Activated T-helper 1 cell treated with anti-CD3 and anti-CD28 coated beads, Interleukin-12 subunit alpha, Interleukin-12 subunit beta, Interleukin-2, Interleukin-4 antibody, amounts not matched to agents 30 ng/mL and 10 ng/mL and 1 ng/mL, durations not matched to agents 14 hours and 24 hours and 36 hours (primary cell): ENCODE data around the gene FGD4. TPM values are rescaled to one million over a fixed set of nuclear protein-coding genes. Genes with fewer than 3 reads are reported as not detected.

Experiments used
- DNase-seq: peaks from one replicate; pipeline ENCODE4 v3.0.0; 2021; ENCODE audit warnings: low spot score
- H3K27ac Mint-ChIP-seq: one replicate; pipeline ENCODE4 v1.8.0; 2021; ENCODE audit warnings: mild to moderate bottlenecking, mixed read lengths
- H3K27me3 Mint-ChIP-seq: one replicate; pipeline ENCODE4 v1.8.0; 2022; ENCODE audit warnings: mild to moderate bottlenecking, moderate library complexity, mixed read lengths; ENCODE audit not compliant: insufficient read depth
- H3K36me3 Mint-ChIP-seq: one replicate; pipeline ENCODE4 v1.8.0; 2021; ENCODE audit warnings: low read depth, mixed read lengths
- H3K4me1 Mint-ChIP-seq: one replicate; pipeline ENCODE4 v1.8.0; 2021; ENCODE audit warnings: low read depth, mixed read lengths
- H3K4me3 Mint-ChIP-seq: one replicate; pipeline ENCODE4 v1.8.0; 2021; ENCODE audit warnings: mild to moderate bottlenecking, moderate library complexity, mixed read lengths
- H3K9me3 Mint-ChIP-seq: one replicate; pipeline ENCODE4 v1.8.0; 2021; ENCODE audit warnings: mixed read lengths
- intact Hi-C: fragments of 100-400 bp; cut with micrococcal nuclease; formaldehyde crosslinking; loops from one replicate; pipeline ENCODE4 v1.15.1; 2024
- total RNA-seq: library from RNA; stranded (reverse); gene quantifications from 2 replicates; pipeline ENCODE4 v1.2.3, GENCODE V29; 2022

Gene FGD4
- total RNA-seq, 1 donor from 2014 or later, result 0.03 TPM

- H3K36me3 Mint-ChIP-seq, result no peaks in the 10 kb centered on the region
- H3K27ac Mint-ChIP-seq, result no peak overlapping the region
- intact Hi-C loops, result no loop called here
Measured at GRCh38 chr12:32418903-32419519, 19.7 kb downstream of the FGD4 start.

GRCh38 chr12:32419520-32419960 is 20.2 kb downstream of the FGD4 start:
- Mint-ChIP-seq H3K27me3 (no peaks in the 10 kb centered on the region), H3K9me3 (no peaks in the 10 kb centered on the region), H3K27ac (no peak overlapping the region), H3K4me3 (no peak overlapping the region), H3K4me1 (no peaks in the 10 kb centered on the region), H3K36me3 (no peaks in the 10 kb centered on the region)
- intact Hi-C loops, result no loop called here
- DNase-seq, result no peak

More at GRCh38 chr12:32418903-32419519, 19.7 kb downstream of the FGD4 start:
- DNase-seq, result no peak
- H3K27me3 Mint-ChIP-seq, result no peaks in the 10 kb centered on the region
- H3K4me3 Mint-ChIP-seq, result no peak overlapping the region
- no peaks in the 10 kb centered on the region for H3K4me1 Mint-ChIP-seq
- no peaks in the 10 kb centered on the region for H3K9me3 Mint-ChIP-seq

- Mint-ChIP-seq H3K4me1 (no peaks in the 10 kb centered on the region), H3K4me3 (no peak overlapping the region), H3K36me3 (no peaks in the 10 kb centered on the region), H3K27me3 (no peaks in the 10 kb centered on the region), H3K27ac (no peak overlapping the region), H3K9me3 (no peaks in the 10 kb centered on the region)
- intact Hi-C loops, result no loop called here
- DNase-seq, result no peak
Measured at GRCh38 chr12:32420356-32420755, 21.0 kb downstream of the FGD4 start.

- H3K27ac Mint-ChIP-seq, result no peak overlapping the region
- DNase-seq, result no peak
- H3K27me3 Mint-ChIP-seq, result peaks cover 5% of the 10 kb centered on the region
- peaks cover 21% of the 10 kb centered on the region for H3K9me3 Mint-ChIP-seq
- H3K36me3 Mint-ChIP-seq, result no peaks in the 10 kb centered on the region
- no peaks in the 10 kb centered on the region for H3K4me1 Mint-ChIP-seq
- intact Hi-C loops, result no loop called here
- H3K4me3 Mint-ChIP-seq, result no peak overlapping the region
Measured at GRCh38 chr12:32423559-32423958, 24.2 kb downstream of the FGD4 start.

- no peaks in the 10 kb centered on the region for H3K4me1 Mint-ChIP-seq
- no peaks in the 10 kb centered on the region for H3K36me3 Mint-ChIP-seq
- no peak overlapping the region for H3K4me3 Mint-ChIP-seq
- H3K27ac Mint-ChIP-seq, result no peak overlapping the region
- peaks cover 23% of the 10 kb centered on the region for H3K9me3 Mint-ChIP-seq
- intact Hi-C loops, result no loop called here
- peaks cover 7% of the 10 kb centered on the region for H3K27me3 Mint-ChIP-seq
- DNase-seq, result no peak
Measured at GRCh38 chr12:32431025-32431424, 31.7 kb downstream of the FGD4 start.

GRCh38 chr12:32435921-32436705 is 36.8 kb downstream of the FGD4 start:
- Mint-ChIP-seq H3K4me1 (no peaks in the 10 kb centered on the region), H3K27me3 (peaks cover 7% of the 10 kb centered on the region), H3K27ac (no peak overlapping the region), H3K9me3 (no peaks in the 10 kb centered on the region), H3K4me3 (no peak overlapping the region), H3K36me3 (no peaks in the 10 kb centered on the region)
- no peak for DNase-seq
- intact Hi-C loops, result no loop called here

- Mint-ChIP-seq H3K4me3 (no peak overlapping the region), H3K36me3 (no peaks in the 10 kb centered on the region), H3K9me3 (no peaks in the 10 kb centered on the region), H3K4me1 (no peaks in the 10 kb centered on the region), H3K27ac (no peak overlapping the region), H3K27me3 (peaks cover 7% of the 10 kb centered on the region)
- DNase-seq, result no peak
- intact Hi-C loops, result no loop called here
Measured at GRCh38 chr12:32437095-32437515, 37.7 kb downstream of the FGD4 start.

- Mint-ChIP-seq H3K27ac (no peak overlapping the region), H3K4me3 (no peak overlapping the region), H3K36me3 (no peaks in the 10 kb centered on the region), H3K27me3 (peaks cover 5% of the 10 kb centered on the region), H3K9me3 (no peaks in the 10 kb centered on the region), H3K4me1 (no peaks in the 10 kb centered on the region)
- intact Hi-C loops, result no loop called here
- no peak for DNase-seq
Measured at GRCh38 chr12:32440120-32440865, 40.9 kb downstream of the FGD4 start.

- Mint-ChIP-seq H3K36me3 (no peaks in the 10 kb centered on the region), H3K27me3 (no peaks in the 10 kb centered on the region), H3K4me3 (no peak overlapping the region), H3K4me1 (peaks cover 7% of the 10 kb centered on the region), H3K9me3 (no peaks in the 10 kb centered on the region), H3K27ac (no peak overlapping the region)
- DNase-seq, result no peak
- intact Hi-C loops, result no loop called here
Measured at GRCh38 chr12:32443491-32443890, 44.1 kb downstream of the FGD4 start.

- H3K4me3 Mint-ChIP-seq, result no peak overlapping the region
- no peaks in the 10 kb centered on the region for H3K36me3 Mint-ChIP-seq
- intact Hi-C loops, result no loop called here
- peaks cover 16% of the 10 kb centered on the region for H3K4me1 Mint-ChIP-seq
- no peaks in the 10 kb centered on the region for H3K9me3 Mint-ChIP-seq
- H3K27me3 Mint-ChIP-seq, result no peaks in the 10 kb centered on the region
- no peak for DNase-seq
- no peak overlapping the region for H3K27ac Mint-ChIP-seq
Measured at GRCh38 chr12:32444895-32445294, 45.5 kb downstream of the FGD4 start.

- Mint-ChIP-seq H3K27ac (no peak overlapping the region), H3K36me3 (no peaks in the 10 kb centered on the region), H3K9me3 (no peaks in the 10 kb centered on the region), H3K4me1 (peaks cover 16% of the 10 kb centered on the region), H3K4me3 (no peak overlapping the region), H3K27me3 (no peaks in the 10 kb centered on the region)
- intact Hi-C loops, result no loop called here
- no peak for DNase-seq
Measured at GRCh38 chr12:32445356-32445755, 46.0 kb downstream of the FGD4 start.

GRCh38 chr12:32446316-32447119 is 47.2 kb downstream of the FGD4 start:
- no peaks in the 10 kb centered on the region for H3K27me3 Mint-ChIP-seq
- intact Hi-C loops, result no loop called here

More at GRCh38 chr12:32446316-32447119, 47.2 kb downstream of the FGD4 start:
- Mint-ChIP-seq H3K36me3 (no peaks in the 10 kb centered on the region), H3K9me3 (no peaks in the 10 kb centered on the region), H3K27ac (no peak overlapping the region), H3K4me1 (peaks cover 16% of the 10 kb centered on the region), H3K4me3 (no peak overlapping the region)
- DNase-seq, result no peak
